ENCODE data around the gene BLM. TPM values are rescaled to one million over a fixed set of nuclear protein-coding genes. Genes with fewer than 3 reads are reported as not detected.

The BLM gene
- total RNA-seq, 1 donor from 2014 or later: 11.5 TPM

DNA sequence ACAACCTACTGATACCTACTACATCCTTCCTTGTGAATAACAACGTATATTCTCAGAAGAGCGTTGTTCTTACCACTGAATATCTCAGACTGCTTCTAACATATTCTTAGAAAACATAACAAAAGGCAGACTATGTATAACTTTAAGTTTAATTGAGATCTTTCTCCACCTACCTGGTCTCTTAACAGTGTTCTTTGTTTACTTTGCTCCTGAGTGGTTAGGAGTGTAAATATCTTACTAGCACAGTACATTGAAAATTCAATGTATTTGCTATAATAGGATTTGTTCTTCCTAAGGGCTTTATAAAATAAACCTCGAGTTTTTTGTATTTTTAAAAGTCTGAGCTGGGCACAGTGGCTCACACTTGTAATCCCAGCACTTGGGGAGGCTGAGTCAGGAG is 7.9 kb upstream of the BLM start:
- H3K27ac Mint-ChIP-seq (ENCODE audit: unreplicated experiment): no peak overlapping the region
- H3K4me3 Mint-ChIP-seq (ENCODE audit: unreplicated experiment): no peak overlapping the region
- TF ChIP-seq, protein P1, sequence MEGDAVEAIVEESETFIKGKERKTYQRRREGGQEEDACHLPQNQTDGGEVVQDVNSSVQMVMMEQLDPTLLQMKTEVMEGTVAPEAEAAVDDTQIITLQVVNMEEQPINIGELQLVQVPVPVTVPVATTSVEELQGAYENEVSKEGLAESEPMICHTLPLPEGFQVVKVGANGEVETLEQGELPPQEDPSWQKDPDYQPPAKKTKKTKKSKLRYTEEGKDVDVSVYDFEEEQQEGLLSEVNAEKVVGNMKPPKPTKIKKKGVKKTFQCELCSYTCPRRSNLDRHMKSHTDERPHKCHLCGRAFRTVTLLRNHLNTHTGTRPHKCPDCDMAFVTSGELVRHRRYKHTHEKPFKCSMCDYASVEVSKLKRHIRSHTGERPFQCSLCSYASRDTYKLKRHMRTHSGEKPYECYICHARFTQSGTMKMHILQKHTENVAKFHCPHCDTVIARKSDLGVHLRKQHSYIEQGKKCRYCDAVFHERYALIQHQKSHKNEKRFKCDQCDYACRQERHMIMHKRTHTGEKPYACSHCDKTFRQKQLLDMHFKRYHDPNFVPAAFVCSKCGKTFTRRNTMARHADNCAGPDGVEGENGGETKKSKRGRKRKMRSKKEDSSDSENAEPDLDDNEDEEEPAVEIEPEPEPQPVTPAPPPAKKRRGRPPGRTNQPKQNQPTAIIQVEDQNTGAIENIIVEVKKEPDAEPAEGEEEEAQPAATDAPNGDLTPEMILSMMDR (IDR thresholded peaks at IDR 0.05; ENCODE audit: unreplicated experiment): no peak
- DNase-seq (ENCODE audit: low spot score): no peak
- H3K36me3 Mint-ChIP-seq (ENCODE audit: low read depth, unreplicated experiment): peaks cover 7% of the 10 kb centered on the region
- peaks cover 1% of the 10 kb centered on the region for H3K27me3 Mint-ChIP-seq (ENCODE audit: unreplicated experiment)
- H3K9me3 Mint-ChIP-seq (ENCODE audit: unreplicated experiment): no peaks in the 10 kb centered on the region
- H3K4me1 Mint-ChIP-seq (ENCODE audit: unreplicated experiment): no peaks in the 10 kb centered on the region

DNA sequence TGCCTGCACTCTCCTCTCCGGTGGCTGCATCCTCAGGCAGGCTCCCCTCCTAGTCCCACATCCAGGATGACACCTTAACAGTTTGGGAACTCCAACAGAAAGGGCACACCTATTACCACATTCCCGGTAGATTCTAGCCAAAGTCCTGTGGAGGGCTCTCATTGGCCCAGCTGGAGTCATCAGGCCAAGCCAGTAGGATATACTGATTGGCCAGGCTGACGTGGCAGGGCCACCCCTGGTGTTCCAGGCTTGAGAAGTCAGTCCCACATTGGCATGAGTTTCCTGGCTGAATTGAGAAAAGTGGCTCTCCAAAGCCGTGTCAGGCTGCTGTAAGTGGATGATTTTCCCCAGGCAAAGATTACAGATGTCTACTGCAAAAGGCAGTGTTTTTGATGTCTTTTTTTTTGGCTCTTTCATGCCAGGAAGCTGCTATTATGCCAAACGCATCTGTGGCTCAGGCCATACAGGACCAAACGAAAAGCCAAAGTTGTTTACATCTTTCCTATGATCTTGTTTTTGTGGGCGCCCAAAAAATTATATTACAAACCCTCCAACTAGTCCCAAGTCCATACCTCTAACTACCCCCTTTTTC is 6.6 kb upstream of the BLM start:
- no peaks in the 10 kb centered on the region for H3K4me1 Mint-ChIP-seq (ENCODE audit: unreplicated experiment)

DNA sequence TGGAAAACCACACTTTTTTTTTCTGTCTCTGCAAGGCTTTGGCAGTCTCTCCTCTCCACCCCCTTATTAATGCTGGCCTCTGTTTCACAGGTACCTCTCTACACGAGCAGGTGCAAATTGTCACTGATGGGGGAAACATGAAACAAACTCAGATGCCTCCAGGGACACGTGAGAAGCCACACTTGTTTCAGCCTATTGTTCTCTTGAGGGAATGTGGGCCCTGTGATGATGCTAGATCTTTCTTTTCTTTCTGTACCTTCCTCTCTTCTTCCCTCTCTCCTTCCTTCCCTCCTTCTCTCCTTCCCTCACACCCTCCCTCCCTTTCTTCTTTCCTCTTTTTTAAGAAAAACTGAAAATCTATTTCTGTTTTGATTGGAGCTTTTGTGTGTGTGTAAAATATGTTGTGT is 5.7 kb upstream of the BLM start:
- peaks cover 6% of the 10 kb centered on the region for H3K4me1 Mint-ChIP-seq (ENCODE audit: unreplicated experiment)
- peaks cover 4% of the 10 kb centered on the region for H3K36me3 Mint-ChIP-seq (ENCODE audit: low read depth, unreplicated experiment)
- no peak overlapping the region for H3K27ac Mint-ChIP-seq (ENCODE audit: unreplicated experiment)
- no peaks in the 10 kb centered on the region for H3K9me3 Mint-ChIP-seq (ENCODE audit: unreplicated experiment)
- TF ChIP-seq, protein P1 (IDR thresholded peaks at IDR 0.05; ENCODE audit: unreplicated experiment): no peak
- DNase-seq (ENCODE audit: low spot score): no peak
- peaks cover 2% of the 10 kb centered on the region for H3K27me3 Mint-ChIP-seq (ENCODE audit: unreplicated experiment)
- no peak overlapping the region for H3K4me3 Mint-ChIP-seq (ENCODE audit: unreplicated experiment)

More for the DNA sequence above, 6.6 kb upstream of the BLM start:
- H3K36me3 Mint-ChIP-seq (ENCODE audit: low read depth, unreplicated experiment): peaks cover 7% of the 10 kb centered on the region
- H3K9me3 Mint-ChIP-seq (ENCODE audit: unreplicated experiment): no peaks in the 10 kb centered on the region
- H3K27me3 Mint-ChIP-seq (ENCODE audit: unreplicated experiment): peaks cover 1% of the 10 kb centered on the region
- no peak for DNase-seq (ENCODE audit: low spot score)
- no peak overlapping the region for H3K27ac Mint-ChIP-seq (ENCODE audit: unreplicated experiment)
- TF ChIP-seq, protein P1 (IDR thresholded peaks at IDR 0.05; ENCODE audit: unreplicated experiment): no peak
- no peak overlapping the region for H3K4me3 Mint-ChIP-seq (ENCODE audit: unreplicated experiment)

DNA sequence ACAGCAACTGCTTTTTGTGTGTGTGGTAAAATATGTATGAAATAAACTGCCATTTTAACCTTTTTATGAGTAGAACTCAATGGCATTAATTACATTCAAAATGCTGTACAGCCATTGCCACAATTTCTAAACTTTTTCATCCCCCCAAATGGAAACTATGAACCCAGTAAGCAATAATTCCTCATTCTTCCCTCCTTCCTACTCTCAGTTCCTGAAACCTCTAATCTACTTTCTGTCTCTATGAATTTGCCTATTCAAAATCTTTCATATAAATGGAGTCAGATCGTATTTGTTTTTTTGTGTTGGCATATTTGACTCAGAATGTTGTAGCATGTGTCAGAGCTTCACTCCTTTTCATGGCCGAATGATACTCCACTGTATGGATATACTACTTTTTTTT is 5.3 kb upstream of the BLM start:
- Mint-ChIP-seq H3K4me1 (ENCODE audit: unreplicated experiment) (peaks cover 7% of the 10 kb centered on the region), H3K9me3 (ENCODE audit: unreplicated experiment) (no peaks in the 10 kb centered on the region), H3K36me3 (ENCODE audit: low read depth, unreplicated experiment) (peaks cover 4% of the 10 kb centered on the region), H3K27ac (ENCODE audit: unreplicated experiment) (no peak overlapping the region), H3K4me3 (ENCODE audit: unreplicated experiment) (no peak overlapping the region), H3K27me3 (ENCODE audit: unreplicated experiment) (peaks cover 2% of the 10 kb centered on the region)
- TF ChIP-seq, protein P1 (IDR thresholded peaks at IDR 0.05; ENCODE audit: unreplicated experiment): no peak
- no peak for DNase-seq (ENCODE audit: low spot score)

DNA sequence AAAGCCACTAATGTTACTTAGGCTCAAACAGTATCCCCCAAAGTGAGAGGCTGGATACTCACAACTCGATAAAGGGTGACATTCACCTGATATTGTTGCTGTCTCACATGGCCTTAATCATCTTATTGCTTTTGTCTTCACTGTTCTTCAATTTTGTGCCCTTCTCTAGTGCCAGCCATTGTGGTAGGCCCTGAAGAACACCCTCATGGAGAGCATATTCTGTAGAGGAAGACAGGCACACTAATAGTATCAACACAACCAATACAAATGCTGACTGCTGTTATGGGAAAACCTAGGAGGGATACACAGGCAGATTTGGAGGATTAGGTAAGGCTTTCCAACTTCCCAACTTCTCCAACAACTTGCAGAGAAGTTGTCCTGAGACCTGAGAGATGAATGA is 4.1 kb upstream of the BLM start:
- TF ChIP-seq, protein P1 (IDR thresholded peaks at IDR 0.05; ENCODE audit: unreplicated experiment): no peak
- peaks cover 11% of the 10 kb centered on the region for H3K4me1 Mint-ChIP-seq (ENCODE audit: unreplicated experiment)
- H3K4me3 Mint-ChIP-seq (ENCODE audit: unreplicated experiment): no peak overlapping the region
- peaks cover 2% of the 10 kb centered on the region for H3K27me3 Mint-ChIP-seq (ENCODE audit: unreplicated experiment)
- H3K9me3 Mint-ChIP-seq (ENCODE audit: unreplicated experiment): no peaks in the 10 kb centered on the region
- peaks cover 4% of the 10 kb centered on the region for H3K36me3 Mint-ChIP-seq (ENCODE audit: low read depth, unreplicated experiment)
- DNase-seq (ENCODE audit: low spot score): no peak
- no peak overlapping the region for H3K27ac Mint-ChIP-seq (ENCODE audit: unreplicated experiment)
